SKM-1 treated with dmso at 0.1 percent for 144 hours (cell line): ENCODE measurements around the gene AGBL3.

Source experiments
- DNase-seq: peaks from one replicate; lab custom pipeline; 2025; ENCODE audit not compliant: unreplicated experiment; lab: John Stamatoyannopoulos, UW

Gene AGBL3

GRCh38 chr7:135143885-135144668 is 157.8 kb downstream of the AGBL3 start:
- no peak for DNase-seq

- DNase-seq = no peak
Observed at GRCh38 chr7:135147341-135147898, 161.1 kb downstream of the AGBL3 start.

GRCh38 chr7:135147899-135148721 is 161.8 kb downstream of the AGBL3 start, which contains the start of gene TMEM140:
TSS of gene TMEM140 (plus strand) at chr7:135148072. CDS start at chr7:135164442, 16,370 bp downstream.
- no peak for DNase-seq

- no peak for DNase-seq
Observed at GRCh38 chr7:135150072-135150782, 163.9 kb downstream of the AGBL3 start.

GRCh38 chr7:135151132-135151531 is 164.8 kb downstream of the AGBL3 start:
- no peak for DNase-seq

- no peak for DNase-seq
Observed at GRCh38 chr7:135151533-135151932, 165.2 kb downstream of the AGBL3 start.

GRCh38 chr7:135152442-135152841 is 166.1 kb downstream of the AGBL3 start:
- DNase-seq = no peak

- DNase-seq = no peak
Observed at GRCh38 chr7:135154734-135155133, 168.4 kb downstream of the AGBL3 start.

GRCh38 chr7:135156290-135156689 is 170.0 kb downstream of the AGBL3 start:
- no peak for DNase-seq

GRCh38 chr7:135158141-135158655 is 171.9 kb downstream of the AGBL3 start:
- DNase-seq = no peak

GRCh38 chr7:135158874-135159273 is 172.6 kb downstream of the AGBL3 start:
- no peak for DNase-seq

GRCh38 chr7:135159359-135160085 is 173.2 kb downstream of the AGBL3 start:
- DNase-seq = no peak

- no peak for DNase-seq
Observed at GRCh38 chr7:135160098-135160857, 174.0 kb downstream of the AGBL3 start.

GRCh38 chr7:135160858-135161653 is 174.7 kb downstream of the AGBL3 start:
- DNase-seq = peak; percentile 85

- DNase-seq = no peak
Observed at GRCh38 chr7:135161669-135162068, 175.4 kb downstream of the AGBL3 start.

- DNase-seq = no peak
Observed at GRCh38 chr7:135162382-135163001, 176.2 kb downstream of the AGBL3 start.

- no peak for DNase-seq
Observed at GRCh38 chr7:135164357-135165061, 178.2 kb downstream of the AGBL3 start.

GRCh38 chr7:135165862-135166261 is 179.6 kb downstream of the AGBL3 start:
- no peak for DNase-seq
